K562 (cell line): Measurements from ENCODE around the gene LARP4B.

ENCODE experiments used
- HBP1 ChIP-seq: fragments of 450-650 bp; formaldehyde crosslinking; IDR thresholded peaks from 2 replicates; pipeline ENCODE4 v1.4.0; 2022; ENCODE audit warnings: missing genetic modification characterization
- MXI1 ChIP-seq: IDR thresholded peaks from 2 replicates; pipeline ENCODE4 v1.6.1; 2011; ENCODE audit warnings: low read depth, mild to moderate bottlenecking, improper control_type of control experiment, low read length
- SIX5 ChIP-seq, 2 experiments: IDR thresholded peaks; 2 replicates each; pipeline ENCODE4 v1.6.1; 2011; ENCODE audit warnings: low read length in 2 of 2, borderline replicate concordance in 1 of 2, low read depth in 1 of 2, mild to moderate bottlenecking in 1 of 2, moderate library complexity in 1 of 2; ENCODE audit not compliant: insufficient read depth in 1 of 2
- ZNF384 ChIP-seq: IDR thresholded peaks from 2 replicates; pipeline ENCODE4 v1.6.1; 2012; ENCODE audit warnings: low read depth, low read length, improper control_type of control experiment

DNA sequence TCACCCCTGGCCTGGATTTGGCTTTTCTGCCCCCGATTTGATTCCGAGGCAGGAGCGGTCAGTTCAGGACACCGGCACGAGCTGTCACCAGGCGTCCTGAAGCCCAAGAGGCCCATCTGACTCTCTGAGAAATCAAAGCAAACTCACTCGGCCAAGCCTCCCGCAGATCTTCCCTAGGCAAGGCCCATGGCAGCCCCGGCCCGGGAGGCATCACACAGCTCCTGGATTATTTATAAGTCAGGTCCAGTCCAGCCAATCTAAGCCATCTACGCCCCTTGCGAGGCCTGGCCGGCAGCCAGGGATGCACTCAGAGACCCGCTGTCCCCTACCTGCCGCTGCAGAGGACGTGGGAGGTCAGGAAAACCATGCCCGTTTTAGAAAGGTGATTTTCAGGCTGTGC is 154.7 kb downstream of the LARP4B start:
- TF ChIP-seq MXI1, result no peak
- no peak for TF ChIP-seq ZNF384
- TF ChIP-seq SIX5 (IDR thresholded peaks at IDR 0.05; ENCODE audit: borderline replicate concordance in 1 of 2, insufficient read depth in 1 of 2, low read depth in 1 of 2, low read length in 2 of 2), result no peak
- no peak for TF ChIP-seq HBP1 (CRISPR knock-in tag)
